Left kidney (tissue), 2 donors: ENCODE results near the gene NR1H3. TPM values are rescaled to one million over a fixed set of nuclear protein-coding genes. Genes with fewer than 3 reads are reported as not detected.

Experiments used
- DNase-seq: peaks from one replicate; pipeline ENCODE4 v3.0.0-alpha.2; 2013
- polyA plus RNA-seq: library from polyadenylated mRNA; unstranded; fragments of 120-200 nt; gene quantifications from one replicate; pipeline ENCODE4 v1.2.1, GENCODE V29; 2013; ENCODE audit not compliant: insufficient read length

The NR1H3 gene
- polyA plus RNA-seq, 1 donor = 43.0 TPM

- peak; percentile 83 for DNase-seq
Observed at GRCh38 chr11:47269002-47269828, 11.4 kb downstream of the NR1H3 start.

GRCh38 chr11:47269829-47270305, 12.1 kb downstream of the NR1H3 start, which contains the start of gene MADD:
TSS of gene MADD (plus strand) at chr11:47270133.
- peak; percentile 70 for DNase-seq

- DNase-seq = no peak
Observed at GRCh38 chr11:47270331-47271271, 12.8 kb downstream of the NR1H3 start.

- no peak for DNase-seq
Observed at GRCh38 chr11:47271328-47271727, 13.5 kb downstream of the NR1H3 start.

- no peak for DNase-seq
Observed at GRCh38 chr11:47271961-47272661, 14.3 kb downstream of the NR1H3 start.

- no peak for DNase-seq
Observed at GRCh38 chr11:47272706-47273105, 14.9 kb downstream of the NR1H3 start.

DNA sequence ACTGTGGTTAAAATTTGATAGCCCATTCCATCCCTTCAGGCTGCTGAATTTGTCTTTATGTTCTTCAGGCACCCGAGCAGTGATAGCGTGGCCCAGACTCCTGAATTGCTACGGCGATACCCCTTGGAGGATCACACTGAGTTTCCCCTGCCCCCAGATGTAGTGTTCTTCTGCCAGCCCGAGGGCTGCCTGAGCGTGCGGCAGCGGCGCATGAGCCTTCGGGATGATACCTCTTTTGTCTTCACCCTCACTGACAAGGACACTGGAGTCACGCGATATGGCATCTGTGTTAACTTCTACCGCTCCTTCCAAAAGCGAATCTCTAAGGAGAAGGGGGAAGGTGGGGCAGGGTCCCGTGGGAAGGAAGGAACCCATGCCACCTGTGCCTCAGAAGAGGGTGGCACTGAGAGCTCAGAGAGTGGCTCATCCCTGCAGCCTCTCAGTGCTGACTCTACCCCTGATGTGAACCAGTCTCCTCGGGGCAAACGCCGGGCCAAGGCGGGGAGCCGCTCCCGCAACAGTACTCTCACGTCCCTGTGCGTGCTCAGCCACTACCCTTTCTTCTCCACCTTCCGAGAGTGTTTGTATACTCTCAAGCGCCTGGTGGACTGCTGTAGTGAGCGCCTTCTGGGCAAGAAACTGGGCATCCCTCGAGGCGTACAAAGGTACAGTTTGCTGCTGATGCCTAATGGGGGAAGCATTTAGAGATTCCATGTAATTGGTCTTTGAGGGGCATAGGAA, 16.9 kb downstream of the NR1H3 start:
- no peak for DNase-seq

- DNase-seq = no peak
Observed at GRCh38 chr11:47276923-47277322, 19.1 kb downstream of the NR1H3 start.

- DNase-seq = no peak
Observed at GRCh38 chr11:47278058-47278457, 20.3 kb downstream of the NR1H3 start.

DNA sequence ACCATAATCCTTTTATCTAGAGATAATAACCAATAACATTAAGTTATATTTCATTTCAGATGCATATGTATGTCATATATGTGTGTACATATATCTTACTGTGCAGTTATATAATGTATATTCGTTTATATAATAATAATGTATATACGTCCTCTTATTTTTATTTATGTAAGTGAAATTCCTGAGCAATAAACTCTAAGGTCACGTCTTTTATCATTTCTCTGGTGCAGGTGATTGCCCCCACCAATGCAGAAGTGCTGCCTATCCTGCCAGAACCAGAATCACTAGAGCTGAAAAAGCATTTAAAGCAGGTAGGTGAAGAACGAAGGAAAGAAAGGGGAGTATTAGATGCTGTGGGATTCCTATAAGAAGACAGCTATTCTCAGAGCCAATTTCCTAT, 21.0 kb downstream of the NR1H3 start:
- DNase-seq = no peak

GRCh38 chr11:47280099-47280498, 22.3 kb downstream of the NR1H3 start:
- no peak for DNase-seq

- no peak for DNase-seq
Observed at GRCh38 chr11:47280860-47281259, 23.1 kb downstream of the NR1H3 start.

DNA sequence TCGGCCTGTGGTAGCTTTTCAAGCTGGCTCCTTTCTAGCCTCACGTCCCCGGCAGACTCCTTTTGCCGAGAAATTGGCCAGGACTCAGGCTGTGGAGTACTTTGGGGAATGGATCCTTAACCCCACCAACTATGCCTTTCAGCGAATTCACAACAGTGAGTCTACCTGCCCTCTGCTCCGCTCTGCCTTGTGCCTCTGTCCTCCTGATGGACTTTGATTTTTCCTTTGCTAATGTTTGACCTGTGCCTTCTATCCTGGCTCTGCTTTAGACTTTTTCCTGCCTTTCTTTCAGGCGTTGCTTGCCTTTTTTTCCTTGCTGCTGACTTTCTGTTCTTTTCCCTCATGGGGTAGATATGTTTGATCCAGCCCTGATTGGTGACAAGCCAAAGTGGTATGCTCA, 24.7 kb downstream of the NR1H3 start:
- no peak for DNase-seq

GRCh38 chr11:47284151-47284550, 26.4 kb downstream of the NR1H3 start:
- no peak for DNase-seq

- DNase-seq = no peak
Observed at GRCh38 chr11:47285969-47286770, 28.4 kb downstream of the NR1H3 start.

- no peak for DNase-seq
Observed at GRCh38 chr11:47288066-47288465, 30.3 kb downstream of the NR1H3 start.

DNA sequence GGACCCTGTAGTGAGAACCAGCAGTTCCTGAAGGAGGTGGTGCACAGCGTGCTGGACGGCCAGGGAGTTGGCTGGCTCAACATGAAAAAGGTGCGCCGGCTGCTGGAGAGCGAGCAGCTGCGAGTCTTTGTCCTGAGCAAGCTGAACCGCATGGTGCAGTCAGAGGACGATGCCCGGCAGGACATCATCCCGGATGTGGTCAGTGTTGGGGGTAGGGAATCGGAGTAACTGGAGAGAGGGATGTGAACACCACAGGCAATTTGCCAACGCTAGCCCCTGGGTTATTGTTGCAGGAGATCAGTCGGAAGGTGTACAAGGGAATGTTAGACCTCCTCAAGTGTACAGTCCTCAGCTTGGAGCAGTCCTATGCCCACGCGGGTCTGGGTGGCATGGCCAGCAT, 32.1 kb downstream of the NR1H3 start:
- no peak for DNase-seq

DNA sequence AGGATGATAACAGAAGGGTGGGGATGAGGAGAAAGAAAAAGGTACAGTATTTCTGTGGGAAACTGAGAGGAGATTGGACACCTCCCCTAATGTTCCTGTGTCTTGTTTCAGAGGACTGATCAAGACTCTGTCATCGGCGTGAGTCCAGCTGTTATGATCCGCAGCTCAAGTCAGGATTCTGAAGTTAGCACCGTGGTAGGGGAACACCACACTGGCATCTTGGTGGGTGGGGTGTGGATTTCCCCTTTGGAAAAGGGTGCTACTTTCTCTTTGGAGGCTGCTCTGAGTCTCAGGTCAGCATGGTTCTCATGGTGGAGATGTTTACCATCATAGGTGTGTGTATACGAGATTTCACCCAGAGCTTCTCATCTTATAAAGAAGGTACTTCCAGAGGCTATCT, 37.6 kb downstream of the NR1H3 start:
- DNase-seq = no peak

DNA sequence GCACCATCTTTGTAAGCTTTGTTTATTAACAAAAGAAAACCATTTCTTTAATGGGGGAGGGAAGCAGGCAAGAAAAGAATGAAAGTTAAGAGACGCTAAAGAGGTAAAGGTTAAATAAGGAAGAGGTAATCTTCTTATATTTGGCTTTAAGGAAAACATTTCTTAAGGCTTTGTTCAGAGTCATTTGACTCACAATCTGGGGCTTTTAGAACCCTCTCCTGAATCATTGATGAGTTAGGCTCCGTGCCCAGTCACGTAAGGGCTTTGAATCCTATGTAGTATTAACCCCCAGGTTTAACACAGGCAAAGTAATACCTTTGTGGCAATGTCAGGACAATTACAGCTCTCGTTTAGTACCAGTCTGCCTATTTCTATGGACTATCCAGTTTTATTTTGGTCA, 38.2 kb downstream of the NR1H3 start:
- DNase-seq = no peak

DNA sequence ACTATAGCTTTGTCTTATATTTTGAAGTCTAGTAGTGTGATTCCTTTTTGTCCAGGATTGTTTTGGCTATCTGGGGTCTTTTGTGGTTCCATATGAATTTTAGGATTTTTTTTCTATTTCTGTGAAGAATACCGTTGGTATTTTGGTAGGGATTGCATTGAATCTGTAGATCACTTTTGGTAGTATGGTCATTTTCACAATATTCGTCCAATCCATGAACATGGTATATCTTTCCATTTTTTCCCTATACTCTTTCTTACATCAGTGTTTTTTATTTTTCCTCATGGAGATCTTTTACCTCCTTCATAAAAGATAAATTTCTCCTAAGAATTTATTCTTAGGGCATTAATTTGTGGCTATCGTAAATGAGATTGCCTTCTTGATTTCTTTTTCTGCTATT, 41.3 kb downstream of the NR1H3 start:
- DNase-seq = no peak

- no peak for DNase-seq
Observed at GRCh38 chr11:47302853-47303252, 45.1 kb downstream of the NR1H3 start.
